Stimulated activated naive B cell treated with anti-CD40 and anti-IgM and Interleukin-4, amounts not matched to agents 10 μg/mL and 1 μg/mL and 100 μg/mL, for 72 hours (primary cell): ENCODE results near the gene ANKRD66.
"Not testable (repeated sequence)": the region's sequence is repeated elsewhere in the genome, so short reads cannot be mapped to it uniquely, and the experiment has no call there.

Source experiments
- ATAC-seq, 2 donors: fragments of 150-1000 bp; cut with Tn5 transposase; replicated peaks; 2 replicates each; pipeline ENCODE4 v1.10.0; 2021; ENCODE audit warnings: moderate library complexity in 1 of 2
- DNase-seq: peaks from one replicate; pipeline ENCODE4 v3.0.0; 2021
- H3K27ac Mint-ChIP-seq: one replicate; pipeline ENCODE4 v1.8.0; 2022; ENCODE audit warnings: mild to moderate bottlenecking, mixed read lengths
- H3K27me3 Mint-ChIP-seq, 2 donors: one replicate each; pipeline ENCODE4 v1.8.0; 2022; ENCODE audit warnings: mixed read lengths in 2 of 2
- H3K36me3 Mint-ChIP-seq, 2 donors: one replicate each; pipeline ENCODE4 v1.8.0; 2022; ENCODE audit warnings: mixed read lengths in 2 of 2, mild to moderate bottlenecking in 1 of 2
- H3K4me1 Mint-ChIP-seq, 2 donors: one replicate each; pipeline ENCODE4 v1.8.0; 2022; ENCODE audit warnings: mixed read lengths in 2 of 2, mild to moderate bottlenecking in 1 of 2
- H3K4me3 Mint-ChIP-seq, 2 donors: one replicate each; pipeline ENCODE4 v1.8.0; 2022; ENCODE audit warnings: mild to moderate bottlenecking in 2 of 2, mixed read lengths in 2 of 2, moderate library complexity in 1 of 2
- H3K9me3 Mint-ChIP-seq, 2 donors: one replicate each; pipeline ENCODE4 v1.8.0; 2022; ENCODE audit warnings: mixed read lengths in 2 of 2, mild to moderate bottlenecking in 1 of 2

ANKRD66 gene

DNA sequence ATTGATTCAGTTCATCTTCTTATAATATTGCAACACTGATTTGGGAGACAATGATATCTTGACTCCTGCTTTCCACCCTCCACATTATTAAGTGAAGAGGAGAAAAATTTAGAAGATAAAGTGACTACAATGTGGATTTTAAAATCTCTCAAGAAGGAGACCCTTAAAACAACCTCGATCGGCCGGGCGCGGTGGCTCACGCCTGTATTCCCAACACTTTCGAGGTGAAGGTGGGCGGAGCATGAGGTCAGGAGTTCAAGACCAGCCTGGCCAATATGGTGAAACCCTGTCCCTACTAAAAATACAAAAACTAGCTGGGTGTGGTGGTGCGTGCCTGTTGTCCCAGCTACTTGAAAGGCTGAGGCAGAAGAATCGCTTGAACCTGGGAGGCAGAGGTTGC is 17.5 kb downstream of the ANKRD66 start:
- ATAC-seq, DNase-seq, H3K4me3 Mint-ChIP-seq, H3K36me3 Mint-ChIP-seq, H3K27ac Mint-ChIP-seq, H3K4me1 Mint-ChIP-seq, H3K9me3 Mint-ChIP-seq: not testable (repeated sequence)
- peaks cover 9 to 11% of the 10 kb centered on the region in 2 donors for H3K27me3 Mint-ChIP-seq

- H3K27ac Mint-ChIP-seq: no peak overlapping the region
- no peaks in the 10 kb centered on the region for H3K36me3 Mint-ChIP-seq
- DNase-seq (no peak), ATAC-seq (no peak)
- no peak overlapping the region for H3K4me3 Mint-ChIP-seq
- H3K27me3 Mint-ChIP-seq: peaks cover 7 to 9% of the 10 kb centered on the region in 2 donors
- peaks cover 2 to 4% of the 10 kb centered on the region in 2 donors for H3K9me3 Mint-ChIP-seq
- no peaks in the 10 kb centered on the region for H3K4me1 Mint-ChIP-seq
Observed at GRCh38 chr6:46764961-46765360, 18.2 kb downstream of the ANKRD66 start.

DNA sequence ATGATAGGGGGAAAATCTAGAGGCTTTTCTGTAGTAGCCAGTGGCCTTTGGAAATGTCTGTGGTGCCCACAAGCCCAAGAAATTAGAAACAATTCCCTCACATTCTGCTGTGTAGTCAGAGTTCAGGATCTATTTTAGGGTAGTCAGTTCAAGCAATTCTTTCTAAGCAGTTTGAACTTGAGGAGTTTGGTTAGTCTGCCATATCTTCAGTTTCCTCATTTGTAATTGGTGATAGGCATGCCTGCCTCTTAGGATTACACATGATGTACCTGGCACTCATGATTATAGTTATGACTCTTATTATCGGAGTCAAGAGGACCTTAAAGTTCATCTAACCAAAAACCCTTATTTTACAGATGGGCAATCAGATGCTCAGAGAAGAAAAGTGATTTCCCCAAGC is 25.3 kb downstream of the ANKRD66 start:
- Mint-ChIP-seq H3K9me3 (no peaks in the 10 kb centered on the region), H3K4me1 (peaks cover 12 to 26% of the 10 kb centered on the region in 2 donors), H3K4me3 (no peak overlapping the region), H3K27me3 (peaks cover 0 to 6% of the 10 kb centered on the region in 2 donors), H3K27ac (peak overlapping the region; percentile 47), H3K36me3 (no peaks in the 10 kb centered on the region)
- DNase-seq: no peak
- peak; percentile 44 to 62 for ATAC-seq

GRCh38 chr6:46772762-46773161 is 26.0 kb downstream of the ANKRD66 start:
- peak; percentile 57 for DNase-seq
- ATAC-seq: peak; percentile 94 to 95
- H3K9me3 Mint-ChIP-seq: no peaks in the 10 kb centered on the region
- peaks cover 12 to 26% of the 10 kb centered on the region in 2 donors for H3K4me1 Mint-ChIP-seq
- H3K27ac Mint-ChIP-seq: peak overlapping the region; percentile 85
- no peak overlapping the region for H3K4me3 Mint-ChIP-seq
- no peaks in the 10 kb centered on the region for H3K36me3 Mint-ChIP-seq
- peaks cover 0 to 6% of the 10 kb centered on the region in 2 donors for H3K27me3 Mint-ChIP-seq

DNA sequence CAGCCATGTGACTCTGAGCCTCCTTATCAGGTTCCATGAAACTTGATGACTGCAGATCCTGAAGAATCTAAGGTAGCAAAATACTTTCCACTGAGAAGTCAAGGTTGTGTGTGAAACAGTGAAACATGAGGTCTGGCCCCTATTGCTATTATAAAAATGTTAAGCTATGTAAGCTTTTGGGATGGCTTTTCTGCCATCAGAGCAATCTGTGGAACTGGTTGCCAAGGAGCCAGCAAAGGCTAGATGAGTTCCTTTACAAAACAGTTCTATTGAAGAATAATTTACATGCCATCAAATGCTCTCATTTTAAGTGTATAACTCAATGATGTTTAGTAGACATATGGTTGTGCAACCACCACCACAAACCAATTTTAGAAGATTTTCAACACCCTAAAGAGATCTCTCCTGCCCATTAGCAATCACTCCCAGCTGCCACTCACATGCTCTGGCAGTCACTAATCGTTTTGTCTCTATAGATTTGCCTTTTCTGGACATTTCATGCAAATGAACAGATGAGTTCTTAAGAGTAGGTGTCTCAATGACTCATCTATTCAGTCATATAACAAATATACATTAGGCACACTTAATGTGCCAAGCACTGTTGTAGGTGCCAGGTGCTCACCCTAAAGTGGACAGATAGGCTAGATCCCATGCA is 26.6 kb downstream of the ANKRD66 start:
- H3K9me3 Mint-ChIP-seq: no peaks in the 10 kb centered on the region
- H3K27ac Mint-ChIP-seq: peak overlapping the region; percentile 85
- ATAC-seq (peak; percentile 13 to 15), DNase-seq (no peak)
- peaks cover 0 to 6% of the 10 kb centered on the region in 2 donors for H3K27me3 Mint-ChIP-seq
- H3K4me1 Mint-ChIP-seq: peaks cover 12 to 26% of the 10 kb centered on the region in 2 donors
- H3K36me3 Mint-ChIP-seq: no peaks in the 10 kb centered on the region
- no peak overlapping the region for H3K4me3 Mint-ChIP-seq

DNA sequence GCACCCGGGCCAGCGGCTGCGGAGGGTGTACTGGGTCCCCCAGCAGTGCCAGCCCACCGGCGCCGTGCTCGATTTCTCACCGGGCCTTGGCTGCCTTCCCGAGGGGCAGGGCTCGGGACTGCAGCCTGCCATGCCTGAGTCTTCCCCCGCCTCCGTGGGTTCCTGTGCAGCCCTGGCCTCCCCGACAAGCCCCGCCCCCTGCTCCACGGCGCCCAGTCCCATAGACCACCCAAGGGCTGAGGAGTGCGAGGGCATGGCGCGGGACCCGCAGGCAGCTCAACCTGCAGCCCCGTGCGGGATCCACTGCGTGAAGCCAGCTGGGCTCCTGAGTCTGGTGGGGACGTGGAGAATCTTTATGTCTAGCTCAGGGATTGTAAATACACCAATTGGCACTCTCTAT is 28.0 kb downstream of the ANKRD66 start:
- not testable (repeated sequence) for H3K4me3 Mint-ChIP-seq, H3K27me3 Mint-ChIP-seq, H3K27ac Mint-ChIP-seq, H3K9me3 Mint-ChIP-seq, ATAC-seq, H3K36me3 Mint-ChIP-seq, DNase-seq
- H3K4me1 Mint-ChIP-seq: peaks cover 12 to 26% of the 10 kb centered on the region in 2 donors

DNA sequence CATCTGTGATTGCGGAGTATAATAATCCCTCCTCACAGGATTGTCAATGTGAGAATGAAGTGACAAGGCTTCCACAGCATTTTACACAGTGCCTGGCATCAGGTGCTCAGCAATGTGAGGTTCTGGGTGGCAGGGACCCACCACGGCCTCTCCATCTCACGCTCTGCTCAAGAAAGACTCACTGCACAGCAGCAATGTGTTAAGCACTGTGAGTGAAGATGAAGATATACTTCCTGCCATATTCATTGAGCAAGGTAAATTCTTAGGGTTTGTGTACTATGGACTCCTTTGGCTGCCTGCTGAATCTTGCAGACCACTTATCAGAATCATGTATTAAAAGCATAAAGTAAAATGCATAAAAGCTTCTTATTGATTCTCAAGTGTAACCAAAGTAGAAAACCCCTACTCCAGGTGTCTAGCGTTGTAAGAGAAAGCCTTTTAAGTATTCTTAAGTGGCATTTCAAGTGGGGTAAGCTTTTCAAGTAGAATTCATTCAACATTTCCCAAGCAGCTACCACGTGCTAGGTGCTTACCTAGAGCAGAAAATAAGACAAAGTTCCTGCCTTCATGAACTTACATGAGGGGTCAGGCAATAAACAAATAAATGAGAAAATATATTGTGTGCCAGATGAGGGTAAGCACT is 29.5 kb downstream of the ANKRD66 start:
- Mint-ChIP-seq H3K9me3 (no peaks in the 10 kb centered on the region), H3K4me3 (no peak overlapping the region), H3K27me3 (peaks cover 6% of the 10 kb centered on the region in 2 donors), H3K4me1 (peaks cover 12 to 26% of the 10 kb centered on the region in 2 donors), H3K36me3 (no peaks in the 10 kb centered on the region), H3K27ac (no peak overlapping the region)
- DNase-seq: no peak
- no peak for ATAC-seq

GRCh38 chr6:46777476-46778346 is 31.0 kb downstream of the ANKRD66 start:
- Mint-ChIP-seq H3K4me1 (peaks cover 7 to 13% of the 10 kb centered on the region in 2 donors), H3K4me3 (no peak overlapping the region), H3K36me3 (no peaks in the 10 kb centered on the region), H3K9me3 (no peaks in the 10 kb centered on the region), H3K27me3 (peaks cover 6% of the 10 kb centered on the region in 2 donors), H3K27ac (no peak overlapping the region)
- no peak for ATAC-seq
- no peak for DNase-seq

DNA sequence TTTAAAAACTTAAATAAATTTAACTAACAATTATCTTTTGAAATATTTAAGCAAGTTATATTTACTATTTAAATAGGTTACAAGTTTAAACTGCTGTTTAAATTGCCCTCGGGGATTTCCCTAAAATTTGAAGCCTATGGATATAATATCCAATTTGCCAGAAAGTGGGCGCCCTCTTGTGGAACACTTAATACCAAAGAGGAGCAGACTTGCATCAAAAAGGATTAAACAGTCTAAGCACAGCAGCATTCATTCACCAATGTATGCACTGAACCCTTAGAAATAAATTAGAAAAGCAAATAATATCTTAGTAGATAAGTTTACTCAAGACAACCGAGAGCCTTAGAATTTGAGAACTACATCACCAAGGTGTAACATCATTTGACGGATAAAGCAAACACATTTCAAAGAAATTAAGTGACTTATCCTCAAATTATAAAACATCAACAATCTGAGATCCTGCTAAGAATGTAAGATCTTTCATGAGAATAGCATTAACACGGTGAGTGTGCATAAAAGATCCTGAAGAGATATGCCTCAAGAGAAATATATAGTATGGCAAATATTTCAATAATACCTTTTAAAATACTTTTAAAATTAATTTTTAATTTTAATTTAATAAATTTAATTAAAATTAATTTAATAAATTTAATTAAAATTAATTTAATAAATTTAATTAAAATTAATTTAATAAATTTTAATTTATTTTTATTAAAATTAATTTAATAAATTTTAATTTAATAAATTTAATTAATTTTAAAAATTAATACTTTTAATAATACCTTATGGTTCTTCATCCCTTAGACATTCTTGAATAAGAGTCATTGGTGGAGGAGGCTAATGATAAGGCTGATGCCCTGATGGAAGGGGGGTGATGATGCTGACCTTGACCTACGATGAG is 35.0 kb downstream of the ANKRD66 start:
- no peak overlapping the region for H3K27ac Mint-ChIP-seq

DNA sequence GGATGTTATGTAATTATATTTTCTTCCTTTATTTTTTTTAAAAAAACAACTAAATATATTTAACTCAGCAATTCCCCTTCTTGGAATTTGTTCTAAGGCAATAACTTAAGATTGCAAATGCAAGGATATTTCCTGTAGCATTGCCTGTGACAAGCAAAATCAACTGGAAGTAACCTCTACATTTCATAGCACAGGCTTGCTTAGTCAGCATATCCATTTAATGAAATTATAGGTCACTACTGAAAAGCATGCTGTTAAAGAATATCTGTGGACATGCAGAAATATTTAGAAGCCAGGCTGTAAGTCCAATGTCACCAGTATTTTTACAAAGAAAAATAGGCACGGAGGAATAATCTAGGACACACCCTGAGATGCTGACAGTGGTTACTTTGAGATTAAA is 37.8 kb downstream of the ANKRD66 start:
- ATAC-seq (no peak), DNase-seq (no peak)
- Mint-ChIP-seq H3K27me3 (peaks cover 0 to 6% of the 10 kb centered on the region in 2 donors), H3K4me1 (no peaks in the 10 kb centered on the region), H3K9me3 (no peaks in the 10 kb centered on the region), H3K36me3 (no peaks in the 10 kb centered on the region), H3K27ac (no peak overlapping the region), H3K4me3 (no peak overlapping the region)

More for the DNA sequence above, 35.0 kb downstream of the ANKRD66 start:
- no peak for DNase-seq
- Mint-ChIP-seq H3K9me3 (no peaks in the 10 kb centered on the region), H3K36me3 (no peaks in the 10 kb centered on the region), H3K4me1 (no peaks in the 10 kb centered on the region), H3K4me3 (no peak overlapping the region), H3K27me3 (peaks cover 0 to 6% of the 10 kb centered on the region in 2 donors)
- peak; percentile 49 to 68 for ATAC-seq

GRCh38 chr6:46787871-46788540 is 41.3 kb downstream of the ANKRD66 start:
- no peaks in the 10 kb centered on the region for H3K36me3 Mint-ChIP-seq
- DNase-seq (no peak), ATAC-seq (no peak)
- no peak overlapping the region for H3K4me3 Mint-ChIP-seq
- no peaks in the 10 kb centered on the region for H3K27me3 Mint-ChIP-seq
- H3K4me1 Mint-ChIP-seq: no peaks in the 10 kb centered on the region
- no peaks in the 10 kb centered on the region for H3K9me3 Mint-ChIP-seq
- no peak overlapping the region for H3K27ac Mint-ChIP-seq

DNA sequence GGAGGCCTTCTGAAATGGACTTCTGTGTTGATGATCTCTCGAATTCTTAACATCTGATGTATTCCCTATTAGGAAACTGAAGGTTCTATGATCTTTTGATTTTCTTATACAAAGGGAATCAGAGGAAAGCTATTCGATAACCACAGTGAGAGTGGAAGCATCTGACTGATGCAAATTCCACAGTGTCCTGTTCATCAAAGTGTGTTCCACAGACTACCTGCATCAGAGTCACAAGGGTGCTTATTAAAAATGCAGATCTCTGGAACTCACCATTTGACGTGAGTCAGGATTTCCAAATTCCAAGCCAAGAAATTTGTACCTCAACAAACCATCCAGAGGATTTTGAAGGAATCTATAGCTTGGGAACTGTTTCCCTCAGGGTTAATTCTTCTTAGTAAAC is 42.1 kb downstream of the ANKRD66 start:
- no peak for DNase-seq
- H3K4me1 Mint-ChIP-seq: no peaks in the 10 kb centered on the region
- no peaks in the 10 kb centered on the region for H3K27me3 Mint-ChIP-seq
- ATAC-seq: no peak
- no peaks in the 10 kb centered on the region for H3K9me3 Mint-ChIP-seq
- H3K27ac Mint-ChIP-seq: no peak overlapping the region
- H3K36me3 Mint-ChIP-seq: no peaks in the 10 kb centered on the region
- no peak overlapping the region for H3K4me3 Mint-ChIP-seq
